ENCODE data around the gene B3GALT5. TPM values are rescaled to one million over a fixed set of nuclear protein-coding genes. Genes with fewer than 3 reads are reported as not detected.

B3GALT5 gene
- total RNA-seq, 6 experiments from 2014 or later = 0.06 to 0.26 (median 0.09) TPM

GRCh38 chr21:39601187-39601928, 11.4 kb upstream of the B3GALT5 start:
- Histone ChIP-seq H3K4me1 (no peaks in the 10 kb centered on the region), H3K36me3 (no peaks in the 10 kb centered on the region), H3K4me3 (no peak overlapping the region), H3K9me3 (no peaks in the 10 kb centered on the region), H3K27me3 (no peaks in the 10 kb centered on the region), H3K27ac (no peak overlapping the region)
- no peak for DNase-seq
- TF ChIP-seq CTCF (IDR thresholded peaks at IDR 0.05) (no peak), POLR2A (IDR thresholded peaks at IDR 0.05) (no peak)
- no peak for ATAC-seq
- intact Hi-C loops (cut with DNase I) = no loop called here
- 34% methylated on average over 15 of the region's 17 CpGs for WGBS (ENCODE audit: insufficient coverage, low coverage, low lambda C conversion rate, missing lambda C conversion rate)

- Histone ChIP-seq H3K36me3 (no peaks in the 10 kb centered on the region), H3K4me1 (no peaks in the 10 kb centered on the region), H3K27me3 (no peaks in the 10 kb centered on the region), H3K27ac (no peak overlapping the region), H3K9me3 (no peaks in the 10 kb centered on the region), H3K4me3 (no peak overlapping the region)
- intact Hi-C loops (cut with DNase I) = no loop called here
- ATAC-seq (no peak), DNase-seq (no peak)
- 66% methylated on average over 10 of the region's 14 CpGs for WGBS (ENCODE audit: insufficient coverage, low coverage, low lambda C conversion rate, missing lambda C conversion rate)
- TF ChIP-seq CTCF (IDR thresholded peaks at IDR 0.05) (no peak), POLR2A (IDR thresholded peaks at IDR 0.05) (no peak)
Observed at GRCh38 chr21:39602076-39602689, 10.6 kb upstream of the B3GALT5 start.

- H3K36me3 ChIP-seq = no peaks in the 10 kb centered on the region
- intact Hi-C loops (cut with DNase I) = no loop called here
- H3K4me3 ChIP-seq = no peak overlapping the region
- no peaks in the 10 kb centered on the region for H3K27me3 ChIP-seq
- TF ChIP-seq POLR2A (IDR thresholded peaks at IDR 0.05) (no peak), CTCF (IDR thresholded peaks at IDR 0.05) (no peak)
- no peak overlapping the region for H3K27ac ChIP-seq
- DNase-seq = no peak
- no peaks in the 10 kb centered on the region for H3K4me1 ChIP-seq
- no peak for ATAC-seq
- 67% methylated on average over 4 of the region's 4 CpGs for WGBS (ENCODE audit: insufficient coverage, low coverage, low lambda C conversion rate, missing lambda C conversion rate)
- no peaks in the 10 kb centered on the region for H3K9me3 ChIP-seq
Observed at GRCh38 chr21:39602793-39603192, 9.9 kb upstream of the B3GALT5 start.

GRCh38 chr21:39604951-39605350, 7.8 kb upstream of the B3GALT5 start:
- Histone ChIP-seq H3K36me3 (no peaks in the 10 kb centered on the region), H3K27me3 (no peaks in the 10 kb centered on the region), H3K4me1 (no peaks in the 10 kb centered on the region), H3K9me3 (no peaks in the 10 kb centered on the region), H3K4me3 (no peak overlapping the region), H3K27ac (no peak overlapping the region)
- no peak for ATAC-seq
- TF ChIP-seq CTCF (IDR thresholded peaks at IDR 0.05) (no peak), POLR2A (IDR thresholded peaks at IDR 0.05) (no peak)
- intact Hi-C loops (cut with DNase I) = no loop called here
- no peak for DNase-seq
- WGBS (ENCODE audit: insufficient coverage, low coverage, low lambda C conversion rate, missing lambda C conversion rate) = 70% methylated on average over 2 of the region's 8 CpGs
